Endometrium (tissue), 2 donors: Measurements from ENCODE around the gene WNK1.

Experiments
- FAIRE-seq: peaks from 2 replicates; lab custom pipeline; 2012; peaks lifted over from hg19 to GRCh38; lab: Jason Lieb, UNC
- donor health status: control.
- donor health status: control.

WNK1 gene

DNA sequence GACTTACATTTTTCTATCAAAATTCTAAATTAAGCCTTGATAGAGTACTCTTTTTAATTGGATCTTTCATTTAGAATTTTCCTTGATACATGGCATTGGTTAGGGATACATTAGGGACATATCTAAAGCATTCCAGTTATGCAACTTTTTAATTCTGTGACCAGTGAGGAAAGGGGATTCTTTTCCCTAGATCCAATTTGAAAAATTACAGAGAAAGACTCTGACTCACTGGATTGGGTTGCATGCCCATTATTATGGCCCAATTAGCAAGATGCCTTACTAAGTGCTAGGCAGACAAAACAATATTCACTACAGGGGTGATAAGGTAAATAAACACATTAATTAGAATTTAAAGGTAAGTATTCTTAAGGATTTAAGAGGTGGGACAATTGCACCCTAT, 202.4 kb downstream of the WNK1 start:
- FAIRE-seq = no peak

DNA sequence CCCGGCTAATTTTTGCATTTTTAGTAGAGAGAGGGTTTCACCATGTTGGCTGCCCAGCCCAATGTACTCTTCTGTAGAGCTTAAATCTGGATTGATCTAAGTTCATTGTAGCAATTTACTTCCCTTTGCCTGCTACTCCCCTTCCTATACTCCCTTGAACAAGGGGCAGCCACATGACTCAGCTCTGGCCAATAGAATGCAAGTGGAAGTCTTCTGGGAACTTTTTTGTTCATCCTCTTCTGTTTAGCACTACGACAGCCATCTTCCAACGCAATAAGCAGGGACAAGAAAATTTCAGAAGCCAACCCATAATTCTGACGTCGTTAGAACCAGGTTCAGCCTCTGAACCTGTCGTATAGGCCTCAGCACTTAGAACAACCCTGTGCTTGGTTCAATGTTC, 203.6 kb downstream of the WNK1 start:
- no peak for FAIRE-seq

DNA sequence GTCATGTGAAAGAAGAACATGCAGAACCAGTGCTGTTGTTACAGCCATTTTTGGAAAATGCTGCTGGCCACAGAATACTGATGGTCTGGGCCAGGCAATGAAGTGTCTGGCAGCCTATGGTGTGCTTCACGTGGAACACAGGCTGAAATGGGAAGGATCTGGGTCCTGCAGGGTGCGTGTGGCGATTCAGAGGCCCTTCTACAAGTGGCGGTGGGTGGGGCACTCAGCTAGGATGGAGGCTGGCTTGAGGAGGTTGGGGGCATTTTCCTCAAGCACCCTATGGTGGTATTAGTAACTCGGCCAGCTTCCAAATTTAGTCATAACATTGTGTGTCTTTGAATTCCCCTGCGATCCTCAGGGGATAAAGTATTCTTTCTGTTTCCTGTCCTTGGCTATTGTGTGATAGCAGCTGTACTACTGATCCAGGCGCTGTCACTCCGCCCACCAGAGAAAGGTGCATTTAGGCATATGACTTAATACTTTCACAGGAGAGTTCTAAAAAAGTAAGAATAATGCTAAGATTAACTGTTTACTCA, 206.3 kb downstream of the WNK1 start:
- no peak for FAIRE-seq
